HepG2 (cell line): Measurements from ENCODE around the gene RMND5A. TPM values are rescaled to one million over a fixed set of nuclear protein-coding genes. Genes with fewer than 3 reads are reported as not detected.

Experiments used
- AGO2 ChIP-seq: fragments of 200-400 bp; formaldehyde crosslinking; optimal IDR thresholded peaks from 2 replicates; pipeline ENCODE3; 2017; ENCODE audit warnings: mild to moderate bottlenecking, low read depth, low read length, moderate library complexity
- CEBPB ChIP-seq: IDR thresholded peaks from 2 replicates; pipeline ENCODE4 v1.6.1; 2011; ENCODE audit warnings: low read depth, low read length, improper control_type of control experiment, borderline replicate concordance
- DMAP1 ChIP-seq: IDR thresholded peaks from 2 replicates; pipeline ENCODE4 v1.6.1; 2016
- GABPB1 ChIP-seq: IDR thresholded peaks from 2 replicates; pipeline ENCODE4 v1.6.1; 2016; ENCODE audit warnings: mild to moderate bottlenecking, missing genetic modification reagents, moderate library complexity, missing compliant biosample characterization
- GFI1 ChIP-seq: sonication (generic); formaldehyde crosslinking; IDR thresholded peaks from 2 replicates; pipeline ENCODE4 v1.5.0; 2020; ENCODE audit warnings: missing genetic modification reagents, mild to moderate bottlenecking, borderline replicate concordance
- KDM5A ChIP-seq: fragments of 200-600 bp; sonication (generic); IDR thresholded peaks from 2 replicates; pipeline ENCODE4 v1.7.0; 2018; ENCODE audit warnings: antibody characterized with exemption, mild to moderate bottlenecking, low read length, borderline replicate concordance
- KDM6A ChIP-seq: IDR thresholded peaks from 2 replicates; pipeline ENCODE4 v1.6.1; 2016; ENCODE audit warnings: low read depth
- LCORL ChIP-seq, 2 experiments: fragments of 450-650 bp in 1 of 2; sonication (generic) in 1 of 2; formaldehyde crosslinking in 1 of 2; IDR thresholded peaks; 2 replicates each; pipeline versions ENCODE4 v1.5.0 to v1.6.1; 2017 to 2020; ENCODE audit warnings: antibody characterized with exemption in 1 of 2, missing genetic modification reagents in 1 of 2
- MAZ ChIP-seq, 2 experiments: sonication (generic) in 1 of 2; formaldehyde crosslinking in 1 of 2; IDR thresholded peaks; 2 replicates each; pipeline versions ENCODE4 v1.5.0 to v1.6.1; 2012 to 2020; ENCODE audit warnings: low read depth in 2 of 2, mild to moderate bottlenecking in 2 of 2, borderline replicate concordance in 1 of 2, improper control_type of control experiment in 1 of 2, low read length in 1 of 2, missing genetic modification reagents in 1 of 2, moderate library complexity in 1 of 2
- POGZ ChIP-seq: sonication (generic); formaldehyde crosslinking; IDR thresholded peaks from 2 replicates; pipeline ENCODE4 v1.4.0; 2020; ENCODE audit warnings: mild to moderate bottlenecking, missing genetic modification reagents
- PREB ChIP-seq: sonication (generic); formaldehyde crosslinking; IDR thresholded peaks from 2 replicates; pipeline ENCODE4 v1.4.0; 2020; ENCODE audit warnings: missing genetic modification reagents
- RXRB ChIP-seq: IDR thresholded peaks from 2 replicates; pipeline ENCODE4 v1.6.1; 2016; ENCODE audit warnings: borderline replicate concordance, missing genetic modification reagents, missing compliant biosample characterization
- ZNF207 ChIP-seq: fragments of 450-650 bp; IDR thresholded peaks from 2 replicates; pipeline ENCODE4 v1.6.1; 2016; ENCODE audit warnings: antibody characterized with exemption, borderline replicate concordance
- ZNF253 ChIP-seq: sonication (generic); formaldehyde crosslinking; IDR thresholded peaks from 2 replicates; pipeline ENCODE4 v1.8.0; 2022; ENCODE audit warnings: mild to moderate bottlenecking, missing genetic modification reagents, borderline replicate concordance
- ZNF501 ChIP-seq: sonication (generic); formaldehyde crosslinking; IDR thresholded peaks from 2 replicates; pipeline ENCODE4 v1.5.1; 2020; ENCODE audit warnings: mild to moderate bottlenecking, moderate library complexity, missing genetic modification reagents
- ZNF589 ChIP-seq: sonication (generic); formaldehyde crosslinking; conservative IDR thresholded peaks from 2 replicates; pipeline ENCODE4 v1.8.0; 2022; ENCODE audit warnings: mild to moderate bottlenecking, moderate library complexity, missing genetic modification reagents
- ZNF674 ChIP-seq: sonication (generic); formaldehyde crosslinking; IDR thresholded peaks from 2 replicates; pipeline ENCODE4 v1.5.0; 2020; ENCODE audit warnings: low read depth, mild to moderate bottlenecking, missing genetic modification reagents
- polyA plus RNA-seq, 8 experiments: library from polyadenylated mRNA; depleted of rRNA in 3 of 8; stranded (reverse) in 7 of 8; unstranded in 1 of 8; fragments of >200 nt; fragmentation: Illumina TruSeq in 4 of 8; extraction: Trizol in 4 of 8; gene quantifications; 2 replicates each; pipeline versions ENCODE4 v1.2.1 to v1.2.3, GENCODE V29; 2011 to 2016; ENCODE audit warnings: low read depth in 4 of 8, missing spikeins in 1 of 8, mixed read lengths in 1 of 8; ENCODE audit not compliant: insufficient read depth in 1 of 8
- total RNA-seq, 5 experiments: library from RNA; depleted of rRNA; stranded (reverse); fragments of >200 nt; fragmentation: Illumina TruSeq; extraction: Trizol; gene quantifications; 2 replicates each; pipeline ENCODE4 v1.2.3, GENCODE V29; 2016; ENCODE audit warnings: low read depth in 1 of 5
- TF ChIP-seq, protein P1 (sequence below), 2 experiments: fragments of 450-650 bp in 1 of 2; sonication (generic) in 1 of 2; formaldehyde crosslinking in 1 of 2; IDR thresholded peaks; 2 replicates each; pipeline versions ENCODE4 v1.6.1 to v1.8.0; 2016 to 2022; ENCODE audit warnings: antibody characterized with exemption in 1 of 2, mild to moderate bottlenecking in 1 of 2, missing genetic modification reagents in 1 of 2

The RMND5A gene
- total and polyA plus RNA-seq, 2 of the 13 experiments (the other 11 are each of a cell fraction or from before 2014, with no cell fraction given) = 31.0 to 66.4 TPM

DNA sequence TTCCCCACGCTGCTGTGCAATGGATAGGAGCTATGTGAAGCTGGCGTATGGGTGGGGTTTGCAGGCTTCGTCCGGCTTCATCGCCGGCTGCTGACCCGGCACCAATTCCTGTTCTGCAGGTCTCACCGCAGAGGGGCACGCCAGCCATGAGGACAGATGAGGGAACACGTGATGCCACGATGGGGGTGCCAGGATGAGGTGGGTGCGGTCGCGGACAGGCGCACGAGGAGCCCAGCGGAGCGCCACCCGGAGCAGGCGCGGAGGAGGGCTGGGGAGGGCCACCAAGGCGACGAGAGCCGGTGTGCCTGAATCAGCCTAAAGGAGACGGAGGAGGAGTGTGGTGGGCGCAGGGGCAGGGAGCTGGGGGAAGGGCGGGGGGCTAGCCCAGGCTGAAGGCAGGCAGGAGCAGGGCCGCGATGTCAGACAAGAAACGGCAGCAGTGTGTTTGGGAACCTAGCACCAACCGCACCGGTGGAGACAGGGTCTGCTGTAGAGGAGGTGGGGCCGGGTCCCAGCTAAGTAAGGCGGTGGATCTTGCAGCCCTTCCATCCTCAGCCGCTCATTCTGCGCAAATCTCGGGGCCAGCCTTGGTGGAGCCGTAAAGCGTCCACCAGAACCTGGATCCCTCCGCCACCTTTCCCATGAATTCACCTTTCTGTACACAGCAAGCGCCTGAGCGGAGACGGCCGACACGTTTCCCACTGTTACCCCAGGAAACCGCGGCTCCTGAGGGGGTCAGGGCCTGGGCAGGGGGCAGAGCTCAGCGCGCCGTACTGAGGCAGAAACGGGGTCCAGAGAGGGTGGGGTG lies 87.6 kb downstream of the RMND5A start (continued):
- TF ChIP-seq LCORL (IDR thresholded peaks at IDR 0.05) = no peak
- TF ChIP-seq LCORL (CRISPR knock-in tag; IDR thresholded peaks at IDR 0.05) = peak; percentile 12; the same call in 1 of the 2 replicates
- TF ChIP-seq ZNF501 = 0 out of 2 replicates have a peak, but pooled peaks have one; percentile 56
- no peak for TF ChIP-seq PREB (CRISPR knock-in tag)
- no peak for TF ChIP-seq CEBPB
- no peak for TF ChIP-seq AGO2
- no peak for TF ChIP-seq KDM5A
- TF ChIP-seq, protein P1, sequence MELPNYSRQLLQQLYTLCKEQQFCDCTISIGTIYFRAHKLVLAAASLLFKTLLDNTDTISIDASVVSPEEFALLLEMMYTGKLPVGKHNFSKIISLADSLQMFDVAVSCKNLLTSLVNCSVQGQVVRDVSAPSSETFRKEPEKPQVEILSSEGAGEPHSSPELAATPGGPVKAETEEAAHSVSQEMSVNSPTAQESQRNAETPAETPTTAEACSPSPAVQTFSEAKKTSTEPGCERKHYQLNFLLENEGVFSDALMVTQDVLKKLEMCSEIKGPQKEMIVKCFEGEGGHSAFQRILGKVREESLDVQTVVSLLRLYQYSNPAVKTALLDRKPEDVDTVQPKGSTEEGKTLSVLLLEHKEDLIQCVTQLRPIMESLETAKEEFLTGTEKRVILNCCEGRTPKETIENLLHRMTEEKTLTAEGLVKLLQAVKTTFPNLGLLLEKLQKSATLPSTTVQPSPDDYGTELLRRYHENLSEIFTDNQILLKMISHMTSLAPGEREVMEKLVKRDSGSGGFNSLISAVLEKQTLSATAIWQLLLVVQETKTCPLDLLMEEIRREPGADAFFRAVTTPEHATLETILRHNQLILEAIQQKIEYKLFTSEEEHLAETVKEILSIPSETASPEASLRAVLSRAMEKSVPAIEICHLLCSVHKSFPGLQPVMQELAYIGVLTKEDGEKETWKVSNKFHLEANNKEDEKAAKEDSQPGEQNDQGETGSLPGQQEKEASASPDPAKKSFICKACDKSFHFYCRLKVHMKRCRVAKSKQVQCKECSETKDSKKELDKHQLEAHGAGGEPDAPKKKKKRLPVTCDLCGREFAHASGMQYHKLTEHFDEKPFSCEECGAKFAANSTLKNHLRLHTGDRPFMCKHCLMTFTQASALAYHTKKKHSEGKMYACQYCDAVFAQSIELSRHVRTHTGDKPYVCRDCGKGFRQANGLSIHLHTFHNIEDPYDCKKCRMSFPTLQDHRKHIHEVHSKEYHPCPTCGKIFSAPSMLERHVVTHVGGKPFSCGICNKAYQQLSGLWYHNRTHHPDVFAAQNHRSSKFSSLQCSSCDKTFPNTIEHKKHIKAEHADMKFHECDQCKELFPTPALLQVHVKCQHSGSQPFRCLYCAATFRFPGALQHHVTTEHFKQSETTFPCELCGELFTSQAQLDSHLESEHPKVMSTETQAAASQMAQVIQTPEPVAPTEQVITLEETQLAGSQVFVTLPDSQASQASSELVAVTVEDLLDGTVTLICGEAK (IDR thresholded peaks at IDR 0.05) = no peak
- TF ChIP-seq, protein P1 (CRISPR knock-in tag; IDR thresholded peaks at IDR 0.05) = no peak
- no peak for TF ChIP-seq KDM6A (CRISPR knock-in tag)
- TF ChIP-seq RXRB (CRISPR knock-in tag) = no peak
- 0 out of 2 replicates have a peak, but pooled peaks have one; percentile 54 for TF ChIP-seq ZNF253 (CRISPR knock-in tag)
- no peak for TF ChIP-seq ZNF207
- TF ChIP-seq DMAP1 (CRISPR knock-in tag) = no peak; the same call in 1 of the 2 replicates
- no peak for TF ChIP-seq MAZ (IDR thresholded peaks at IDR 0.05; ENCODE audit: borderline replicate concordance, low read depth, low read length)
- 0 out of 2 replicates have a peak, but pooled peaks have one; percentile 46 for TF ChIP-seq MAZ (CRISPR knock-in tag; IDR thresholded peaks at IDR 0.05; ENCODE audit: low read depth)
- TF ChIP-seq POGZ = 0 out of 2 replicates have a peak, but pooled peaks have one; percentile 65
- TF ChIP-seq GABPB1 = peak; percentile 88
- TF ChIP-seq ZNF674 (CRISPR knock-in tag) = no peak
- peak; percentile 5 for TF ChIP-seq GFI1 (CRISPR knock-in tag)
- TF ChIP-seq ZNF589 (CRISPR knock-in tag) = peak; percentile 45; the same call in 1 of the 2 replicates
